T-helper 22 cell (primary cell): ENCODE data around the gene CCDC61.

Source experiments
- DNase-seq: peaks from one replicate; pipeline ENCODE4 v3.0.0-alpha.2; 2020; ENCODE audit warnings: low read depth

Gene CCDC61

GRCh38 chr19:46015687-46016425 lies 20.6 kb downstream of the CCDC61 start:
- peak; percentile 39 for DNase-seq

DNA sequence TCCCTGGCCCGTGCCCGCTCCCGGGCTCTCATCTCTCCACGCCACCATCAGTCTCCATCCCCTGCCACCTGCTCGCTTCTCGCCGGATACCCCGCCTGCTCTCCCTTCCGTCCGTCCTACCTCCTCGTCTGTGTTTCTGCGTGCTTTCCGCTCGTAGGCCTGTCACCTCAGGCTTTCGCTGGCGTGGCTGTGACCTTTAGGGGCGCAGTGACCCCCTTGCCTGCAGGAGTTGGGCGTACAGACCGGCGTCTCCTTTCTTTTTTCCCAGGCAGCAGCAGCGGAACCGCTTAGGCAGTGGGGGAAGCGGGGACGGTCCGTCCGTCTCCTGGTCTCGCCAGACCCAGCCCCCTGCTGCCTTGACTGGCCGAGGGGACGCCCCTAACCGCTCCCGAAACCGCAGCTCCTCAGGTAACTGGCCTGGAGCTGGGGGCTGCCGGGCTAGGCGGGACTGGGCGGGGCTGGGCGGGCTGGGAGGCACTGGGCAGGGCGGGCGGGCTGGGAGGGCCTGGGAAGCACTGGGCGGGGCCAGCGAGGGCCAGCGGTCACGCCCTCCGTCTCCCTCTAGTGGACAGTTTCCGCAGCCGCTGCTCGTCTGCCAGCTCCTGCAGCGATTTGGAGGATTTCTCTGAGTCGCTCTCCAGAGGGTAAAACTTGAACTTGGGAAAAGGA lies 21.3 kb downstream of the CCDC61 start:
- DNase-seq: peak; percentile 65

- no peak for DNase-seq
Observed at GRCh38 chr19:46017095-46017429, 21.8 kb downstream of the CCDC61 start.

- no peak for DNase-seq
Observed at GRCh38 chr19:46017874-46018675, 22.8 kb downstream of the CCDC61 start.

DNA sequence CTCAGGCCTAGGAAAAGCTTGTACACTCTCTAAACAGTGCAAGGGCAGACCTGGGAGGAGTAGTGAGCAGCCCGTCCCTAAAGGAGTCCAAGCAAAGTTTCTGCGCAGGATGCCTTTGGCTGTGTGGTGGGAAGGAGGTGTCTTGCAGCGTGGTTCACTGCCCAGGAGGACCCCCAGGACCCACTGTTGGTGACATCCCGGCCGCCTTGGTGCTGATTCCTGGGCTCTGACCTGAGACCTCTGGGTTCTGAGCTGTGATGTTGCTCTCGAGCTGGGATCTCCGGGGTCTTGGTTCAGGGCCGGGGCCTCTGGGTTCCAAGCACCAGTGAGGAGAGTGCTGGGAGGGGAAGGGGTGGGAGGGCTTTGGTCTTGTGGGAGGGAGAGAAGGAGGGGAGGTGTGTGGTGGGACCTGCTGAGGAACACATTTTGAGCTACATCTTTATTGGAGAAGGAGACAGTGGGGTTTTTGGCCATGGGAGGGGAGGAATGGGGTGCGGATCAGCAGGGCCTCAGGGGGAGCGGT lies 23.5 kb downstream of the CCDC61 start:
- DNase-seq: no peak

- DNase-seq: no peak
Observed at GRCh38 chr19:46019270-46019669, 24.0 kb downstream of the CCDC61 start.

- no peak for DNase-seq
Observed at GRCh38 chr19:46020819-46021125, 25.5 kb downstream of the CCDC61 start.

GRCh38 chr19:46021531-46022041 lies 26.3 kb downstream of the CCDC61 start:
- no peak for DNase-seq

DNA sequence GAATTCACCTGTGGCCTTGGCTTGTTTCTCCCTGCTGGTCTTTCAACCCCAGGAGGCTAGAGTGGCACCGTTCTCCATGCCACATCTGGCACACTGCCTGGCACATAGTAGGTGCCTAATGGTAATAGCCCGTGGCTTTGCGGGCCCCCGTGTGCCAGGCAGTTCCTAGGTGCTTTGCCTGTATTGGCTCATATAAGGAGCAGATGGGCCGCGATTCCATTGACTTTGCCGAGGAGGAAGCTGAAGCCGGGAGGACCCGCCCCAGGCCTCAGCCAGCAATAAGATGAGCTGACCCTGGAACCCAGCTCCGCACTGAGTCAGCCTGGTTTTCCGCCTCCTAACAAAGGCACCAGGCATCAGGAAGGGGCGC lies 26.8 kb downstream of the CCDC61 start:
- DNase-seq: no peak

DNA sequence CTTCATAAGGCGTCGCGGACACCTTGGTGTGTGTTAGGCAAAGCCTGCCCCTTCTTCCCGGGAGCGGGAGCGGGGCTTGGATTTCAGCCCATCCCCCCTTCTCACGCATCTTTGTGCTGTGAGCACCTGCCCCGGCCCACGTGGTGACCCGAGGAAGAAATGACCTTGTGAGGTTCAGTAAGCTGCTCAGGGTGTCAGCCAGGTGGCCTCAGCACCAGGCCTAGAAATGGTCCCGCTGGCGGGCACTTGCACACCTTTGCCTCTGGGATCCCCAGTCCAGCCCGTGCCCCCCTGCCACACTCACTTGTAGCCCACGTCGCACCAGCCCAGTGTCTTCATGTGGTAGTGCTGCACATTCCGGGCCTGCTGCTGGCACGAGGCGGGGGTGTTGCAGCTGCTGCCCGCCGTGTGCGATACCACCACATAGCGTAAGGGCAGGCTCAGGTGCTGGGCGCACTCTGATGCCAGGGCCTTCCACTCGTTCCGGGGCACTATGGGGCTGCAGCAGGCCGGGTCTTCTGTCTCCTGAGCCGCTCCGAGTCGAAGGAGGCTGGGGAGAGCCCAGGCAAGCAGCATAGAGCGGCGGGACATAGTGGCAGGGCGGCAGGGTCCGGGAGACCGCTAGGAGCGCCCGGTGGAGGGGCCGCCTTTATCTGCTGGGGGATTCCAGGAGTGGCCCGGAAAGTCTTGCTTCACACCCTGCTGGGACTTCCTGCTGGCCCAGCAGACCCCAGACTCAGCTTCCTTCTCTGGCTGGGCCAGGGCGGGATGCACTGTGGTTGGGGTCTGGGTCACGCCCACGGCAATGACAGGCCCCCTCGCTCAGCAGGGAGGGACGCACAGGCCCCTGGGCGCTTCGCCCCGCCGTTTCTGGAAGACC lies 27.4 kb downstream of the CCDC61 start, which contains the start of gene PGLYRP1:
TSS of gene PGLYRP1 (minus strand) at position 623 of the 880 bp plus-strand sequence. CDS start at position 591, 32 bp downstream.
- DNase-seq: no peak

DNA sequence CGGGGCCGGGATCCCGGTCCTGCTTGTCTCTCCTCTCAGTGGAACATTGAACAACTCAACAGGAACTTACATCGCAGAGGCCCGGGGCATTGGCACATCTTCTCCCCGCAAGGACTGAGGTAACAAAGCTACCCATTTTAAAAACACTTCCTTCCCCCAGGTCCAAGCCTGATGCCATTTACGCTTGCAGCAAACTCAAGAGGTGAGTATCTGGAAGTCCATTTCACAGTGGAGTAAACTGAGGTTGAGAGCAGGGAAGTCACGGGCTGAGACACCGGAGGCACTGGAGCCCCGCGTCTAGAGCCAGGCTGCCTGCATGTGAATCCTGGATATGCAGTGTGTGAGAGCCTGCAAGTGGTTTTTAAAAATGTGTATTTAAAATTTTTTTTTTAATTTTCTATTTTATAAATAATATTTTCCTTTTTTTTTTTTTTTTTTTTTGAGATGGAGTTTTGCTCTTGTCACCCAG lies 28.1 kb downstream of the CCDC61 start:
- DNase-seq: no peak

- no peak for DNase-seq
Observed at GRCh38 chr19:46025835-46026234, 30.6 kb downstream of the CCDC61 start.

GRCh38 chr19:46030812-46031550 lies 35.7 kb downstream of the CCDC61 start:
- DNase-seq: no peak

GRCh38 chr19:46031781-46032596 lies 36.7 kb downstream of the CCDC61 start:
- DNase-seq: no peak

GRCh38 chr19:46032597-46033025 lies 37.3 kb downstream of the CCDC61 start:
- DNase-seq: no peak

GRCh38 chr19:46033401-46033800 lies 38.1 kb downstream of the CCDC61 start:
- no peak for DNase-seq

GRCh38 chr19:46035546-46035945 lies 40.3 kb downstream of the CCDC61 start:
- no peak for DNase-seq

DNA sequence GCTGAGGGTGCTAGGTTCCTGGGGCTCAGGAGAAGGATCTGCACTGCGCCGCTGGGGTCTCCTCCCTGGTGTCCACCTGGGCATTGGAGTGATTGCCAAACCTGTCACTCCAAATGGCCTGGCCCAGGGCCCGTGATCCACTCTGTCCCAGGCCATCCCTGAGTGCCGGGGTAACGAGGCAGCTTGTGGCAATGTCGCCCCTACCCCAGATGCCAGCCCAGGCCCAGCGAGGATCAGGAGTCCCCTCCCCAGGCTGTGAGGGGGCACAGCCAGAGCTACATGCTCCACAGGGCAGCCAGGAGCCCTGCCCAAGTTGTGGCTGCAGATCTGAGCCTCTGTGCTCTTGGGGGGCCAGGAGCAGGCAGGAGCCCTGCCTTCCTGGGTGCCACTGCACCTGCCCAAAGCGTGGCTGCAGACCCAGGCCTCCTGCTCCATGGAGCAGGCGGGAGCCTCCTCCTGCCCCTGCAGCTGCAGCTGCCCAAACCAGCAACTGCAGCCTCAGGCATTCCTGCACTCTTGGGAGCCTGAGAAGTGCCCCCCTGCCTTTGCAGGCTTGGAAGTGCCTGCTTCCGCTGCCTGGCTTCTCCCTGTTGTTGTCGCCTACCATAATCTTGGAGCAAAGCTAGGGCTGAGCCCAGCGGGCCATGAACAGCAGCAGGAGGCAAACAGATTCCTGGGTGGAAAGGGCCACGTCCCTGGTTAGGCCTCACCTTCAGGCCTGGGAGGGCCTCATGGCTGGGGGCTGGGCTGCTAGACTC lies 40.9 kb downstream of the CCDC61 start:
- DNase-seq: no peak

- DNase-seq: no peak
Observed at GRCh38 chr19:46036744-46037128, 41.5 kb downstream of the CCDC61 start.
